ENCODE measurements around the gene CERS5.

CERS5 gene, protein sequence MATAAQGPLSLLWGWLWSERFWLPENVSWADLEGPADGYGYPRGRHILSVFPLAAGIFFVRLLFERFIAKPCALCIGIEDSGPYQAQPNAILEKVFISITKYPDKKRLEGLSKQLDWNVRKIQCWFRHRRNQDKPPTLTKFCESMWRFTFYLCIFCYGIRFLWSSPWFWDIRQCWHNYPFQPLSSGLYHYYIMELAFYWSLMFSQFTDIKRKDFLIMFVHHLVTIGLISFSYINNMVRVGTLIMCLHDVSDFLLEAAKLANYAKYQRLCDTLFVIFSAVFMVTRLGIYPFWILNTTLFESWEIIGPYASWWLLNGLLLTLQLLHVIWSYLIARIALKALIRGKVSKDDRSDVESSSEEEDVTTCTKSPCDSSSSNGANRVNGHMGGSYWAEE

DNA sequence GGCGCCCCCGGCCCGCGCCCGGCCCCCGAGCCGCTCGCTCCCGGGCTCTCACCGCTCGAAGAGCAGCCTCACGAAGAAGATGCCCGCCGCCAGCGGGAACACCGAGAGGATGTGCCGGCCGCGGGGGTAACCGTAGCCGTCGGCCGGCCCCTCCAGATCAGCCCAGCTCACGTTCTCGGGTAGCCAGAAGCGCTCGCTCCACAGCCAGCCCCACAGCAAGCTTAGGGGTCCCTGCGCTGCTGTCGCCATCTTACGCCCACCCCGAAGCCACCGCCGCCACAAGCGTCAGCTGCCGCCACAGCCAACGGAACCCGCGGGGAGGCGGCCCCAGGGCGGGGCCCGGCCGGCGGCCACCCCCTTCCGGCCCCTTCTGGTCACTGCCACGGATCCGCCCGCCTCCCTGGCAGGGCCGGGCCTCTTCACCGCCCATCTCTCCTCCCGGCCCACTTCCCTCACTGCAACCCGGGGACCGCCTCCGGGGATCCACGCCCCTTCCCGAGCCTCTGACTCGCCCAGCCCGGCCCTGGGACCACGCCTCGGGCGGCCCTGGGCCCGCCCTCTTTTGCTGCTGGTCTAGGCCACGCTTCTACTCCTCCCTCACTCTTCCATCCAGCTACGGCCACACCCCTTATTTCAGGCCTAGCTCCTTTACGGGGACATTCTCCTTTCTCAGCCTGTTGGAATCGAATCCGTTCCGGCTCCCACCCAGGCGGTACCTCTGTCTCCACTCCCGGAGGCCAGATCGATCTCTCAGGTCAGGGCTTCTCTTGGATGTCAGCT lies at the start of gene CERS5:
CERS5 (minus strand) TSS at position 321 of the 780 bp plus-strand sequence; CDS start at position 249, 72 bp downstream.
- TF ChIP-seq, protein P1, sequence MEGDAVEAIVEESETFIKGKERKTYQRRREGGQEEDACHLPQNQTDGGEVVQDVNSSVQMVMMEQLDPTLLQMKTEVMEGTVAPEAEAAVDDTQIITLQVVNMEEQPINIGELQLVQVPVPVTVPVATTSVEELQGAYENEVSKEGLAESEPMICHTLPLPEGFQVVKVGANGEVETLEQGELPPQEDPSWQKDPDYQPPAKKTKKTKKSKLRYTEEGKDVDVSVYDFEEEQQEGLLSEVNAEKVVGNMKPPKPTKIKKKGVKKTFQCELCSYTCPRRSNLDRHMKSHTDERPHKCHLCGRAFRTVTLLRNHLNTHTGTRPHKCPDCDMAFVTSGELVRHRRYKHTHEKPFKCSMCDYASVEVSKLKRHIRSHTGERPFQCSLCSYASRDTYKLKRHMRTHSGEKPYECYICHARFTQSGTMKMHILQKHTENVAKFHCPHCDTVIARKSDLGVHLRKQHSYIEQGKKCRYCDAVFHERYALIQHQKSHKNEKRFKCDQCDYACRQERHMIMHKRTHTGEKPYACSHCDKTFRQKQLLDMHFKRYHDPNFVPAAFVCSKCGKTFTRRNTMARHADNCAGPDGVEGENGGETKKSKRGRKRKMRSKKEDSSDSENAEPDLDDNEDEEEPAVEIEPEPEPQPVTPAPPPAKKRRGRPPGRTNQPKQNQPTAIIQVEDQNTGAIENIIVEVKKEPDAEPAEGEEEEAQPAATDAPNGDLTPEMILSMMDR (IDR thresholded peaks at IDR 0.05; ENCODE audit: low read depth, low read length, missing control alignments) = peak; percentile 4
- peak; percentile 94 for DNase-seq (ENCODE audit: extremely low read depth, low read depth)
- H3K4me3 ChIP-seq (replicated peaks; ENCODE audit: low read depth, low read length) = peak within 1 kb of the TSS; percentile 87

DNA sequence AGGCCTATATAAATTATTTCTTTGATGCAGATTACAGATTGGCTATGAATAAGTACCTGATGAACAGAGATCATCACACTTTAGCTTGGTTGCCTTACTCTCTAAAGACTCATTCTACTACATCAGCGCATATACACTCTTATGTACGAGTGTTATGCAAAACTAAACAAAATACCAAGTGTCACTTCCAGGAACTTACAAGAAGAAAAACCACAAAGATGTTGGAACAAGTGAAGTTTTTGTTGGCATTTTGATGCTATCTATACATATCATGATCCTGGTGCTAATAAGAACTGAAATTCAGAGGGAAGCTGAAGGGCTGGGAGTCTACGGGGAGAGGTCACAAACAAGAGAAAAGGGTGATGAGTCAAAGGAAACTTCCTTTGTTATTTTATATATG lies 47.9 kb upstream of the CERS5 start:
- TF ChIP-seq, protein P1 (IDR thresholded peaks at IDR 0.05; ENCODE audit: low read depth, low read length, missing control alignments) = no peak
- H3K4me3 ChIP-seq (replicated peaks; ENCODE audit: low read depth, low read length) = no peak overlapping the region
- DNase-seq (ENCODE audit: extremely low read depth, low read depth) = no peak

GRCh38 chr12:50214018-50214417 lies 46.8 kb upstream of the CERS5 start:
- DNase-seq (ENCODE audit: extremely low read depth, low read depth) = no peak
- no peak overlapping the region for H3K4me3 ChIP-seq (replicated peaks; ENCODE audit: low read depth, low read length)
- TF ChIP-seq, protein P1 (IDR thresholded peaks at IDR 0.05; ENCODE audit: low read depth, low read length, missing control alignments) = no peak

GRCh38 chr12:50213439-50213838 lies 46.3 kb upstream of the CERS5 start:
- H3K4me3 ChIP-seq (replicated peaks; ENCODE audit: low read depth, low read length) = no peak overlapping the region
- TF ChIP-seq, protein P1 (IDR thresholded peaks at IDR 0.05; ENCODE audit: low read depth, low read length, missing control alignments) = no peak
- no peak for DNase-seq (ENCODE audit: extremely low read depth, low read depth)

DNA sequence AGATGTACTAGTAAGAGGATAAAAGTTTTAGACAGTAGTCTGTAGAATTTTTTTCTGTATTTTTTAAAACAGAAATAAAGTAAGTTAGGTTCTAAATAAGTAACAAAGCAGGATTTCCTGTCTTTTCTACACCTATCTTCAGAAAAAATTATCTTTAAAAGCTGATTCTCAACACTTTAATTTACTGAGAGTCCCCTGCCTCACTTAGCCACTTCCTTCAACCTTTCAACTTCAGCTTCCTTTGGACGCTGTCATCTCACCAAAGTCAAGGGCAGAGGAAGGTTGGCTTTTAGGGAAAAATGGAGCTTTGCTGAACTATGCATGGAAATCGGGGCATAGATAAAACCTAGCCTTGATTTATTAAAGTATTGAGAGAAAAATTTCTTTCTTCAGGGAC lies 44.9 kb upstream of the CERS5 start:
- TF ChIP-seq, protein P1 (IDR thresholded peaks at IDR 0.05; ENCODE audit: low read depth, low read length, missing control alignments) = no peak
- H3K4me3 ChIP-seq (replicated peaks; ENCODE audit: low read depth, low read length) = no peak overlapping the region
- no peak for DNase-seq (ENCODE audit: extremely low read depth, low read depth)

- TF ChIP-seq, protein P1 (IDR thresholded peaks at IDR 0.05; ENCODE audit: low read depth, low read length, missing control alignments) = no peak
- no peak overlapping the region for H3K4me3 ChIP-seq (replicated peaks; ENCODE audit: low read depth, low read length)
- no peak for DNase-seq (ENCODE audit: extremely low read depth, low read depth)
Measured at GRCh38 chr12:50211392-50212070, 44.4 kb upstream of the CERS5 start.
